GM21381 (cell line): ENCODE data around the gene PPM1N.

ENCODE experiments used
- ATAC-seq: cut with Tn5 transposase; IDR thresholded peaks from one replicate; pipeline ENCODE4 v1.9.1; 2021; ENCODE audit warnings: mild to moderate bottlenecking, moderate library complexity; ENCODE audit not compliant: unreplicated experiment

The PPM1N gene

DNA sequence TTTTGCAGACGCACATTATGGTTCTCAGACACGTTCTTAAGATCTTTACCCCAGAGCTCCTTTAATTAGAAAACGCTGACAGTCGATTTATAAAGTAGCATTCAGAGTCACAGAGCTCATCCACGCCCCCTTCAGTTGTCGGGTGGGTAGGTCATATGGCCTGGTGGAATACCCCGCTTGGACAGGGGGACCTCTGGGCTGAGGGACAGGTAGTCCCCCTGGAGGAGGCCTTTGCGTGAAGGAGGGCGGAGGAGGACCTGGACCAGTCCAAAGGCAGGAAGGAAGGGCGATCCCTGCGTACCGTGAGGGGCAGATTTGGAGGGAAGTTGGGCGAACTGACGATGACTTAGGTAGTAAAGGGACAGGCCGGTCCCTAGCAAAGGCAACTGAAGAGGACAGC is 29.5 kb downstream of the PPM1N start:
- ATAC-seq = no peak

DNA sequence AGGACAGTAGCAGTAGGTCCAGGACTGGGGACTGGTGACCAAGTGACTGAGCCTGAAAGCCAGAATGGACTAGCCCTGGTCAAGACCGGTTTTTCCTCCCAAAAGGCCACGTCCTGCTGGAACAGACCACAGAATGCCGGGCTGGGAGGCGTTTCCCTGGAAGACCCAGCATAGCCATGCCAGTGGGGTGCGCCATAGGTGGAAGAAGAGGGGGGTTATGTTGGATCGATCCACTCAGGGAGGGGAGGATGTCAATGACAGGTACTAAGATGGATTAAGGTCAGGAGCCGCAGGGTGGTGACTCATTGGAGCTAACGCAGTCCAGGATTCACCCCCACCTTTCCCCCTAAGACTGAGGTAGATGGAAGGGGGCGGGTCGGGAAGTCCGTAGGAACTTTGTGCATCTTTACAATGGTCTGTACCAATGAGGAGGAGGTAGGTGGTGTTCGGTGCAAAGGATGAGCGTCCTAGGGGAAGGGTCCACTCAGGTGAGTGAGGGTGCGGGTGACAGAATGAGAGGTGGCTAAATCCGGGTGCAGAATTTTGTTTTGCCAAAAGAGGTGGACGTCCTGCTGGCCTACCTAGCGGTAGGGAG is 30.0 kb downstream of the PPM1N start:
- ATAC-seq = no peak

DNA sequence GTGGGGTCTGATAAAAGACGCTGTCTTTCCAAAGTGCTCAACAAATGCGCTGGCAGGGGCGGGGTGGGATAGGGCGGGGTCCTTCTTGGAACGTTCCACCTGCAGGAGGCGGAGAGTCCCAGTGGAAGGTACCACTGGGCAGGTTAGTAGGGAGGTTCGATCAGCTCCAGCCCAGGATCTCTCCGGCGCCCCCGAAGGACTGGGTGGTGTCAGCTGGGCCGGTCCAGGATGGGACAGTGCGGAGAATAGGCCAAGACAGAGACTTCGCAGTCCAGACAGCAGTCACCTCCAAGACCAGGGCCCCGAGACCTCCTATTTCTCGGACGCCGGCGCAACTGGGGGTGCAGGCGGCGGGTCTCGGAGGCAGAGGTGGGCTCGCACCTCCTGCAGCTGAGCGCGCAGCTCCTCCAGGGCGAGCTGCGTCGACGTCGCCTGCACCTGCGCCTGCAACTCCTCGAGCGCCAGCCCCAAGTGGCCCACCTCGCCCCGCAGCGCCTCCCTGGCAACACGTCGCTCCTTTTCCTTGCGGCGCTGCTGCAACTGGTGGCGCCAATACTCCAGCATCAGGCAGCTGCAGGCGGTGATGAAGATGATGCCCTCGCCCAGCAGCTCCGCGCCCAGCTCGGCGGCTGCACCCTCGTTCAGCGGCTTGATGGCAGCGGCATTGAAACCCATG is 30.6 kb downstream of the PPM1N start:
- no peak for ATAC-seq

DNA sequence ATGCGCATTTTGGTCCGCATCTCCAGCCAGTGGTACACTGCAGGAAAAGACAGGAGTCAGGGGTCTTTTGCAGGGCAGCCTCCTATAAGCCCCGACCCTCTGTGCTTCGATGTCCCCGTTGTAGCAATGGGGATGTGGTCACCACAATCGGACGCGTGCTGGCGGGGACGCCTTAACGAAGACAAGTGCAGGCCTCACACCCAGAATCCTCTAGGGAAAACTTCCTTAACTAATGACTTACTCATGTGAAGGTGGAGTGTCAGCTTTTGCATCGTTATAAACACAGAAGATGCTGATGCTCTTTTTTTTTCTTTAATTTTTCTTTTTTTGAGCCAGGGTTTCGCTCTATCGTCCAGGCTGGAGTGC is 31.2 kb downstream of the PPM1N start:
- no peak for ATAC-seq

DNA sequence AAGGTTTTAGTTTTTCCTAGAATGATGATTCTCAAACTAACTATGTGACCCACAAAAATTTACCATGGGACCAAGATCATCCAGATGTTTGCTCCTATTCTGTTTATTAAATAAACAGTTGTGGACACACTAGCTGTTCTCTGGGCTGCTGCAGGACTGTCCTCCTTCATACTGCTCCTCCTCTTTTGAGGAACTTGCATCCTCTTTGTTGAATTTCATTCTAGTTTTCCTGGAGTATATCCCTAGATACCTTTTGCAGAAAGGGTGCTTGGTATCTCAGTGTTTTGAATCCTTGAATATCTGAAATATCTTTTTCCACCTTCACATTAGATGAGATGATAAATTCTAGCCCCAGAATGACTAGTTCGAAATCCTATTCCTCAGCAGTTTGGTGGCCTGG is 33.1 kb downstream of the PPM1N start:
- no peak for ATAC-seq

DNA sequence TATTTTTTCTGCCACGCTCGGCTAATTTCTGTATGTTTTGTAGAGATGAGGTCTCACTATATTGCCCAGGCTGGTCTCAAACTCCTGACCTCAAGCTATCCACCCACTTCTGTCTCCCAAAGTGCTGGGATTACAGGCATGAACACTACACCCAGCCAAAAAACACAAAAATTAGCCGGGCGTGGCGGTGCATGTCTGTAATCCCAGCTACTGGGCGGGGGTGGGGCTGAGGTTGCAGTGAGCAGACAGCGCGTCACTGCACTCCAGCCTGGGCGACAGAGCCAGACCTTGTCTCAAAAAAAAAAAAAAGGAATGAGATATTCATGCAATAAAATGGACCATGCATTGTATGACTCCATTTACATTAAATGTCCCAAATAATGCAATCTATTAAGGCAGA is 41.2 kb downstream of the PPM1N start:
- no peak for ATAC-seq

DNA sequence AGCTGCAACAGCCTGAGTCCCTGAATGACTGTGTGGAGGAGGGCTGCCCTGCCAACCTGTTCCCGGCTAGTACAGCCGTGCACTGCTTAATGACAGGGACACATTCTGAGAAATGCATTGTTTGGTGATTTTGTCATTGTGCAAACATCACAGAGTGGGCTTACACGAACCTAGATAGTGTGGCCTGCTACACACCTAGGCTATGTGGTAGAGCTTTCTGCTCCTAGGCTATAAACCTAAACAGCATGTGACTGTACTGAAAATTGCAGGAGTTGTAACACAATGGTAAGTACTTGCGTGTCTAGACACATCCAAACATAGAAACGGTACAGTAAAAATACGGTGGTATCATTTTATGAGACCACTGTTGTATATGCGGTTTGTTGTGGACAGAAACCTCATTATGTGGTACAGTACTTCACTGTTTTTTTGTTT is 44.0 kb downstream of the PPM1N start:
- ATAC-seq = no peak

DNA sequence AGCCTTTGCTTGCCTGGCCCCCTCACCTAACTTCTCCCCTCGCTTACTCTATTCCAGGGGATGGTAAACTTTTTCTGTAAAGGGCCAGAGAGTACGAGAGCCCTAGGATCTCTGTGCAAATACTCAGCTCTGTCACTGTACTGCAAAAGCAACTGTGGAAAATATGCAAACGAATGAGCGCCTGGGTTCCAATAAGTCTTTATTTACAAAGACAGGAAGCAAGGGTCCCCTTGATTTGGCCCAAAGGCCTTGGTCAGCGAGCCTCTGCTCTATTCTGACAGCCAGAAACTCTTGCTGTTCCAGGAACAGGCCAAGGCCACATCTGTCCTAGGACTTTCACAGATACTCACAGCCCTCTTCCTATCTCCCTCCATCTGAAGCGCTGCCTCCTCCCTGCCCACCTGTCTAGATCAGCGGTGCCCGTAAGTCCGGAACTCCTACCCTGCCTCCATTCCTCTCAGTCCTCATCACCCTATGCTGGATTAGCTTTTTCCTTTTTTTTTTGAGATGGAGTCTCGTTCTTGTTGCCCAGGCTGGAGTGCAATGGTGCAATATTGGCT is 49.0 kb downstream of the PPM1N start:
- no peak for ATAC-seq

DNA sequence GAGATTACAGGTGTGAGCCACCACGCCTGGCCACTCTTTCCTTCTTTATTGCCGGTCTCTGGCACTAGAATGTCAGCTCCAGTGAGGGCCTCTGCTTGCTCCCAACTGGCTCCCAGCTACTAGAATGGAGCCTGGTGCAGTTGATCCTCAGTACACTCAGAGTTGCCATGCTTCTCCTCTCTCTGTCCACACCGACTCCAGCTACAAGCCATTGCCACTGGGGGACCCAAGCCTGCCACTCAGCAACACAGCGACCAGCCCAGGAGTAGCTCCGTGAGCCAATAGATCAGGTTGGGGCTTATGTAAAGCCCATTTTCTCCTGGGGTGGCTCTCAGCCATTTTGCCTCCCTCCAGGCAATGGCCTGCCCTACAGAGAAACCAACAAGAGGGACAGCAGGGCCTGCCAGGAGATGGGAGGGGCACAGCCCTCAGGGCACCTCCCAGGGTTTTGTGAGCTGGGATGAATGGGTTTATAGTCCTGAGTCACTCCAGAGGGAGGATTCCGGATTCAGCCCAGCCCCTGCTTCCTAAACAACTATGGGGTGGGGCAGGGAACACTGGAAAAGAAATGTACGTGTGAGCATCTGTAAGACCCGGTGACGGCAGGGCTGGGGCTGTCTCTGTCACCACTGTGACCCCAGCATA is 49.8 kb downstream of the PPM1N start:
- ATAC-seq = no peak
